Neural progenitor cell (in vitro differentiated cells): ENCODE data around the gene BHLHE40. TPM values are rescaled to one million over a fixed set of nuclear protein-coding genes. Genes with fewer than 3 reads are reported as not detected.

ENCODE experiments used
- DNase-seq: peaks from one replicate; pipeline ENCODE4 v3.0.0-alpha.2; 2016; ENCODE audit warnings: low spot score
- H2AFZ ChIP-seq: fragments of 200-600 bp; sonication (generic); replicated peaks from 2 replicates; pipeline ENCODE4 v1.6.1; 2016; ENCODE audit warnings: antibody characterized with exemption
- H3F3A ChIP-seq: fragments of 200-600 bp; sonication (generic); 2 replicates; pipeline ENCODE4 v1.6.1; 2016; ENCODE audit warnings: antibody characterized with exemption, low read depth
- H3K27ac ChIP-seq: fragments of 200-600 bp; sonication (generic); 2 replicates; pipeline ENCODE4 v1.5.1; 2016; ENCODE audit warnings: mild to moderate bottlenecking
- H3K27me3 ChIP-seq: fragments of 200-600 bp; sonication (generic); 2 replicates; pipeline ENCODE4 v1.6.1; 2016; ENCODE audit warnings: mild to moderate bottlenecking, moderate library complexity
- H3K36me3 ChIP-seq: fragments of 200-600 bp; sonication (generic); 2 replicates; pipeline ENCODE4 v1.5.1; 2016
- H3K4me1 ChIP-seq: fragments of 200-600 bp; sonication (generic); 2 replicates; pipeline ENCODE4 v1.6.1; 2016; ENCODE audit warnings: mixed run types
- H3K4me2 ChIP-seq: fragments of 200-600 bp; sonication (generic); 2 replicates; pipeline ENCODE4 v1.6.1; 2016
- H3K4me3 ChIP-seq: fragments of 200-600 bp; sonication (generic); 2 replicates; pipeline ENCODE4 v1.5.1; 2016
- H3K79me2 ChIP-seq: fragments of 200-600 bp; sonication (generic); 2 replicates; pipeline ENCODE4 v1.6.1; 2016; ENCODE audit warnings: low read depth
- H3K9ac ChIP-seq: fragments of 200-600 bp; sonication (generic); 2 replicates; pipeline ENCODE4 v1.6.1; 2016
- H3K9me3 ChIP-seq: fragments of 200-600 bp; sonication (generic); 2 replicates; pipeline ENCODE4 v1.5.1; 2016; ENCODE audit warnings: low read depth
- H4K20me1 ChIP-seq: fragments of 200-600 bp; sonication (generic); 2 replicates; pipeline ENCODE4 v1.6.1; 2016; ENCODE audit warnings: low read depth
- H3K27ac Mint-ChIP-seq: 3 replicates; pipeline ENCODE4 v1.8.0; 2021; ENCODE audit warnings: mixed read lengths
- H3K27me3 Mint-ChIP-seq: 2 replicates; pipeline ENCODE4 v1.8.0; 2022; ENCODE audit warnings: low read depth, mild to moderate bottlenecking, inconsistent platforms, moderate library complexity, mixed read lengths; ENCODE audit not compliant: insufficient read depth
- H3K36me3 Mint-ChIP-seq: 3 replicates; pipeline ENCODE4 v1.8.0; 2021; ENCODE audit warnings: mixed read lengths
- H3K4me1 Mint-ChIP-seq: 3 replicates; pipeline ENCODE4 v1.8.0; 2021; ENCODE audit warnings: mixed read lengths
- H3K4me3 Mint-ChIP-seq: 3 replicates; pipeline ENCODE4 v1.8.0; 2021; ENCODE audit warnings: mild to moderate bottlenecking, moderate library complexity, mixed read lengths
- H3K9me3 Mint-ChIP-seq: 3 replicates; pipeline ENCODE4 v1.8.0; 2020; ENCODE audit warnings: mixed read lengths
- CTCF ChIP-seq: fragments of 200-600 bp; sonication (generic); IDR thresholded peaks from 2 replicates; pipeline ENCODE4 v1.5.1; 2017; ENCODE audit warnings: antibody characterized with exemption, mild to moderate bottlenecking
- EZH2 ChIP-seq: fragments of 200-600 bp; sonication (generic); IDR thresholded peaks from 2 replicates; pipeline ENCODE4 v1.6.1; 2017; ENCODE audit warnings: antibody characterized with exemption, mild to moderate bottlenecking, moderate library complexity
- EZH2phosphoT487 ChIP-seq: fragments of 200-600 bp; sonication (generic); IDR thresholded peaks from 2 replicates; pipeline ENCODE4 v1.6.1; 2017; ENCODE audit warnings: antibody characterized with exemption
- total RNA-seq: library from RNA; depleted of rRNA; stranded (reverse); fragments of >200 nt; gene quantifications from 2 replicates; pipeline ENCODE4 v1.2.3, GENCODE V29; 2015; ENCODE audit warnings: low replicate concordance

The BHLHE40 gene
- total RNA-seq, 1 donor from 2014 or later, result 0.34 TPM

GRCh38 chr3:5017925-5018531 lies 38.8 kb downstream of the BHLHE40 start:
- Mint-ChIP-seq H3K4me1 (peaks cover 40% of the 10 kb centered on the region), H3K4me3 (no peak overlapping the region), H3K9me3 (no peaks in the 10 kb centered on the region), H3K27ac (peak overlapping the region; percentile 74), H3K27me3 (peaks cover 8% of the 10 kb centered on the region), H3K36me3 (no peaks in the 10 kb centered on the region)
- Histone ChIP-seq H3K4me2 (no peak overlapping the region), H3K9ac (no peak overlapping the region), H3K27me3 (no peaks in the 10 kb centered on the region), H4K20me1 (no peaks in the 10 kb centered on the region), H2AFZ (peak overlapping the region; percentile 58), H3K36me3 (no peaks in the 10 kb centered on the region), H3K79me2 (no peaks in the 10 kb centered on the region), H3K27ac (no peak overlapping the region), H3K4me1 (peaks cover 33% of the 10 kb centered on the region), H3K4me3 (no peak overlapping the region), H3F3A (peaks cover 21% of the 10 kb centered on the region), H3K9me3 (no peaks in the 10 kb centered on the region)
- TF ChIP-seq EZH2phosphoT487, result no peak
- TF ChIP-seq EZH2, result no peak
- TF ChIP-seq CTCF, result no peak
- peak; percentile 53 for DNase-seq

- no peak for DNase-seq
- Histone ChIP-seq H4K20me1 (no peaks in the 10 kb centered on the region), H3K4me2 (no peak overlapping the region), H3K27ac (no peak overlapping the region), H3K27me3 (no peaks in the 10 kb centered on the region), H3K4me1 (peaks cover 17% of the 10 kb centered on the region), H3K9me3 (no peaks in the 10 kb centered on the region), H3K36me3 (no peaks in the 10 kb centered on the region), H3K9ac (no peak overlapping the region), H2AFZ (no peak overlapping the region), H3K4me3 (no peak overlapping the region), H3K79me2 (no peaks in the 10 kb centered on the region), H3F3A (peaks cover 12% of the 10 kb centered on the region)
- TF ChIP-seq EZH2phosphoT487, result no peak
- TF ChIP-seq EZH2, result no peak
- no peak for TF ChIP-seq CTCF
- Mint-ChIP-seq H3K27ac (no peak overlapping the region), H3K4me1 (peaks cover 31% of the 10 kb centered on the region), H3K9me3 (no peaks in the 10 kb centered on the region), H3K4me3 (no peak overlapping the region), H3K27me3 (peaks cover 6% of the 10 kb centered on the region), H3K36me3 (no peaks in the 10 kb centered on the region)
Measured at GRCh38 chr3:5019411-5020241, 40.4 kb downstream of the BHLHE40 start.

- no peaks in the 10 kb centered on the region for H3K36me3 Mint-ChIP-seq
- H3K27me3 Mint-ChIP-seq, result peaks cover 6% of the 10 kb centered on the region
- no peaks in the 10 kb centered on the region for H3K27me3 ChIP-seq
- H3K4me3 ChIP-seq, result no peak overlapping the region
- TF ChIP-seq EZH2phosphoT487 (no peak), EZH2 (no peak), CTCF (no peak)
- no peak overlapping the region for H3K4me3 Mint-ChIP-seq
- H3K4me1 Mint-ChIP-seq, result peaks cover 27% of the 10 kb centered on the region
- no peaks in the 10 kb centered on the region for H3K79me2 ChIP-seq
- H3F3A ChIP-seq, result peaks cover 7% of the 10 kb centered on the region
- no peak overlapping the region for H2AFZ ChIP-seq
- DNase-seq, result no peak
- peaks cover 11% of the 10 kb centered on the region for H3K4me1 ChIP-seq
- H3K36me3 ChIP-seq, result no peaks in the 10 kb centered on the region
- H3K9ac ChIP-seq, result no peak overlapping the region
- no peak overlapping the region for H3K27ac Mint-ChIP-seq
- H3K27ac ChIP-seq, result no peak overlapping the region
- H3K4me2 ChIP-seq, result no peak overlapping the region
- no peaks in the 10 kb centered on the region for H4K20me1 ChIP-seq
- H3K9me3 ChIP-seq, result no peaks in the 10 kb centered on the region
- no peaks in the 10 kb centered on the region for H3K9me3 Mint-ChIP-seq
Measured at GRCh38 chr3:5020242-5020722, 41.0 kb downstream of the BHLHE40 start.
